ENCODE data around the gene METTL22. TPM values are rescaled to one million over a fixed set of nuclear protein-coding genes. Genes with fewer than 3 reads are reported as not detected.

The METTL22 gene
- total and polyA plus RNA-seq, 2 experiments from 2014 or later = 17.6 to 19.7 TPM

DNA sequence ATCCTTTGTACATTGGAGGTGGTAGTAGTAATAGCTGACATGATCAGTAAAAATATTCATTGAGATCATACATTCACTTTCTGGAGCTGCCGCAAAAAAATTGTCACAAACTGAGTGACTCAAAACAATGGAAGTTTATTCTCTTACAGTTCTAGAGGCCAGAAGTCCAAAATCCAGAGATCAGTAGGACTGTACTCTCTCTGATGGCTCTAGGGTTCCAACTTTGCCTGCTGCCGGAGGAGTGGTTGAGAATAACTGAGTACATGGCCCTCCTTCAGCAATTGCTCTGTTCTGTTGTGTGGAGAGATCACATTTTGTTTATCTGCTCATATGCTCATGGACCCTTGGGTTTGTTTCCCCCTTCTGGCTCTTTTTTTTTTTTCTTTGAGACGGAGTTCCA, 76.5 kb downstream of the METTL22 start:
- whole genome bisulfite sequencing (ENCODE audit: low lambda C conversion rate, missing lambda C conversion rate) = 30% methylated on average over 3 of the region's 3 CpGs
- DNase-seq (ENCODE audit: low spot score) = no peak
- Histone ChIP-seq H3K36me3 (replicated peaks; ENCODE audit: insufficient read depth, low read depth) (no peaks in the 10 kb centered on the region), H3K4me1 (ENCODE audit: insufficient read depth) (no peaks in the 10 kb centered on the region), H3K27me3 (no peaks in the 10 kb centered on the region), H2AFZ (no peak overlapping the region), H3K79me2 (peaks cover 5% of the 10 kb centered on the region), H3K9me2 (replicated peaks; ENCODE audit: insufficient read depth) (no peaks in the 10 kb centered on the region), H3K27ac (no peak overlapping the region), H3K4me3 (no peak overlapping the region), H3K4me2 (no peak overlapping the region), H4K20me1 (ENCODE audit: insufficient read depth, poor library complexity, severe bottlenecking) (no peaks in the 10 kb centered on the region), H3K9me3 (ENCODE audit: low read depth) (no peaks in the 10 kb centered on the region)
- no peak for TF ChIP-seq EZH2phosphoT487 (IDR thresholded peaks at IDR 0.05; ENCODE audit: low read depth, severe bottlenecking, unreplicated experiment)
- TF ChIP-seq, protein P1, sequence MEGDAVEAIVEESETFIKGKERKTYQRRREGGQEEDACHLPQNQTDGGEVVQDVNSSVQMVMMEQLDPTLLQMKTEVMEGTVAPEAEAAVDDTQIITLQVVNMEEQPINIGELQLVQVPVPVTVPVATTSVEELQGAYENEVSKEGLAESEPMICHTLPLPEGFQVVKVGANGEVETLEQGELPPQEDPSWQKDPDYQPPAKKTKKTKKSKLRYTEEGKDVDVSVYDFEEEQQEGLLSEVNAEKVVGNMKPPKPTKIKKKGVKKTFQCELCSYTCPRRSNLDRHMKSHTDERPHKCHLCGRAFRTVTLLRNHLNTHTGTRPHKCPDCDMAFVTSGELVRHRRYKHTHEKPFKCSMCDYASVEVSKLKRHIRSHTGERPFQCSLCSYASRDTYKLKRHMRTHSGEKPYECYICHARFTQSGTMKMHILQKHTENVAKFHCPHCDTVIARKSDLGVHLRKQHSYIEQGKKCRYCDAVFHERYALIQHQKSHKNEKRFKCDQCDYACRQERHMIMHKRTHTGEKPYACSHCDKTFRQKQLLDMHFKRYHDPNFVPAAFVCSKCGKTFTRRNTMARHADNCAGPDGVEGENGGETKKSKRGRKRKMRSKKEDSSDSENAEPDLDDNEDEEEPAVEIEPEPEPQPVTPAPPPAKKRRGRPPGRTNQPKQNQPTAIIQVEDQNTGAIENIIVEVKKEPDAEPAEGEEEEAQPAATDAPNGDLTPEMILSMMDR (IDR thresholded peaks at IDR 0.05; ENCODE audit: poor library complexity) = no peak
- TF ChIP-seq EZH2 (IDR thresholded peaks at IDR 0.05; ENCODE audit: borderline replicate concordance) = no peak

Small RNA genes within 50 kb of the gene (small RNA-seq; reads per million reads assigned to genes)
- not detected for gene RN7SL743P

Other genes with a start within 250 kb of the METTL22 start
- gene TMEM114, start 31.2 kb upstream of the METTL22 start, total RNA-seq = not detected in 2 replicates
- not detected in 2 replicates for gene TMEM114, start 31.2 kb upstream of the METTL22 start, polyA plus RNA-seq
- gene ABAT, start 52.9 kb downstream of the METTL22 start, total RNA-seq = 50.1 and 59.1 TPM in 2 replicates
- gene ABAT, start 52.9 kb downstream of the METTL22 start, polyA plus RNA-seq = 18.8 and 31.2 TPM in 2 replicates
- gene TMEM186, start 175.9 kb downstream of the METTL22 start, total RNA-seq = 8.4 and 10.9 TPM in 2 replicates
- gene TMEM186, start 175.9 kb downstream of the METTL22 start, polyA plus RNA-seq = 18.7 and 20.4 TPM in 2 replicates
- gene PMM2, start 176.1 kb downstream of the METTL22 start, total RNA-seq = 28.9 and 31.3 TPM in 2 replicates
- gene PMM2, start 176.1 kb downstream of the METTL22 start, polyA plus RNA-seq = 28.4 and 34.1 TPM in 2 replicates
- gene CARHSP1, start 247.3 kb downstream of the METTL22 start, total RNA-seq = 113 and 140 TPM in 2 replicates
- 164 and 167 TPM in 2 replicates for gene CARHSP1, start 247.3 kb downstream of the METTL22 start, polyA plus RNA-seq

Measured in hepatocyte (in vitro differentiated cells).